GM20000 (cell line): Measurements from ENCODE around the gene KRTDAP.

ENCODE experiments used
- DNase-seq: peaks from one replicate; pipeline ENCODE4 v3.0.0; 2012; ENCODE audit warnings: low spot score
- TF ChIP-seq, protein P1 (sequence below): IDR thresholded peaks from 2 replicates; pipeline ENCODE4 v1.5.1; 2012; ENCODE audit warnings: mild to moderate bottlenecking, control low read depth; ENCODE audit errors: extremely low read depth, missing control alignments

The KRTDAP gene

DNA sequence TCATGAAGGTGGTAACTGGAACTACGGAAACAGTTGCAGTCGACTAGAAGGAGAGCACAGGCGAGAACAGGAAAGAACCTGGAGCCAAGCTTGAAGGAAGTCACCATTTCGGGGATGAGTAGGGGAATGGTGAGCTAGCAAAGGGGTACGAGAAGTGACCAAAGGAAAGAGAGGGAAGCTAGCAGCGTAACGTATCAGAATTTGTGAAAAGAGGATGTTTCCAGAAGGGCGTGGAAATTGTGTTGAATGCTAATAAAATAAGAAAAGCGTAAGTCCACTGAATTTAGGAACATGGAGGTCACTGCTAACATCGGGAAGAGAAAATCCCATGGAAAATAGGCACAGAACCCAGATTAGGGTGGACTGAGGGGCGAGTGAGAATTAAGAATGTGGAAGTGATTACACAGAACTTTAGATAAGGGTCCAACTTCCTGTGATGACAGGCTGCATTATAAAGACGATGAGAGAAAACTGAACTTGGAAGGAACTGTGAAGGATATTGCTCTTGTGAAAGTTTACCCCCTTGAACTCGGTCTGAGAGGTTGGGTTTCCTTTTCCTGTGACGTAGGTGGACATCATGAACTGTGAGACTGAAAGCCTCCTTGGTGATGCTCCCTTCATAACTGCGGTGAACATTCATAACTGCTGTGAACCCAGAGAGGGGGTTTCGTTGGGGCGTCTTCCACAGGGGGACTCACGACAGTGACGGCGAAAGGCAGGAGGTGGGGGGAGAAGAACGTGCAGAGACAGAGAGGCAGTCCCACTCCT, 44.3 kb downstream of the KRTDAP start:
- TF ChIP-seq, protein P1, sequence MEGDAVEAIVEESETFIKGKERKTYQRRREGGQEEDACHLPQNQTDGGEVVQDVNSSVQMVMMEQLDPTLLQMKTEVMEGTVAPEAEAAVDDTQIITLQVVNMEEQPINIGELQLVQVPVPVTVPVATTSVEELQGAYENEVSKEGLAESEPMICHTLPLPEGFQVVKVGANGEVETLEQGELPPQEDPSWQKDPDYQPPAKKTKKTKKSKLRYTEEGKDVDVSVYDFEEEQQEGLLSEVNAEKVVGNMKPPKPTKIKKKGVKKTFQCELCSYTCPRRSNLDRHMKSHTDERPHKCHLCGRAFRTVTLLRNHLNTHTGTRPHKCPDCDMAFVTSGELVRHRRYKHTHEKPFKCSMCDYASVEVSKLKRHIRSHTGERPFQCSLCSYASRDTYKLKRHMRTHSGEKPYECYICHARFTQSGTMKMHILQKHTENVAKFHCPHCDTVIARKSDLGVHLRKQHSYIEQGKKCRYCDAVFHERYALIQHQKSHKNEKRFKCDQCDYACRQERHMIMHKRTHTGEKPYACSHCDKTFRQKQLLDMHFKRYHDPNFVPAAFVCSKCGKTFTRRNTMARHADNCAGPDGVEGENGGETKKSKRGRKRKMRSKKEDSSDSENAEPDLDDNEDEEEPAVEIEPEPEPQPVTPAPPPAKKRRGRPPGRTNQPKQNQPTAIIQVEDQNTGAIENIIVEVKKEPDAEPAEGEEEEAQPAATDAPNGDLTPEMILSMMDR, result no peak
- DNase-seq, result peak; percentile 61

DNA sequence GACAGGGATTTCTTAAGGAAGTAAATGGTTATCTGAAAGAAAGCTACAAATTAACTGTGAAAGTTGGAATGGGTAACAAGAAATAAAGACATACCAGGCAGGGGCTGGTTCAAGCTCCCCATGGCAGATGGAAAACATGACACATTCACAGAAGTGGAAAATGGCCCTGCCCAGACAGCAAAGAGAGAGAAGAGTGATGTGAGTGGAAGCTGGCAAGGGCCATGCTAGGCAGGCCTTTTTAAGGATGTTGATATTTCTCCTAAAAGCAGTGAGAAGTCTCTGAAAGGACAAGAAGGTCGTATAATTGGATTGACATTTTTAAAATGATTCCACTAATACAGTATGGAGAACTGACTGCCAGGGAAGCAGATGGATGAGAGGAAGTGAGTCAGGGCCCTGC, 45.5 kb downstream of the KRTDAP start:
- TF ChIP-seq, protein P1, result no peak
- DNase-seq, result no peak

DNA sequence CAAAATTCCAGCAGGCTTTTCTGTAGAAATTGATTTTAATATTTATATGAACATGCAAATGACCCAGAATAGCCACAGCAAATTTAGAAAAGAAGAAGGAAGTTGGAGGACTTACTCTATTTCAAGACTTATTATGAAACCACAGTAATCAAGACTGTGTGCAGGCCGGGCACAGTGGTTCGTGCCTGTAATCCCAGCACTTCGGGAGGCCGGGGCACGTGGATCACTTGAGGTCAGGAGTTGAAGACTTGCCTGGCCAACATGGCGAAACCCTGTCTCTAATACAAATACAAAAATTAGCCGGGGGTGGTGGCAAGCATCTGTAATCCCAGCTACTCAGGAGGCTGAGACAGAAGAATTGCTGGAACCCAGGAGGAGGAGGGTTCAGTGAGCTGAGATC, 48.2 kb downstream of the KRTDAP start:
- DNase-seq, result no peak
- TF ChIP-seq, protein P1, result no peak

DNA sequence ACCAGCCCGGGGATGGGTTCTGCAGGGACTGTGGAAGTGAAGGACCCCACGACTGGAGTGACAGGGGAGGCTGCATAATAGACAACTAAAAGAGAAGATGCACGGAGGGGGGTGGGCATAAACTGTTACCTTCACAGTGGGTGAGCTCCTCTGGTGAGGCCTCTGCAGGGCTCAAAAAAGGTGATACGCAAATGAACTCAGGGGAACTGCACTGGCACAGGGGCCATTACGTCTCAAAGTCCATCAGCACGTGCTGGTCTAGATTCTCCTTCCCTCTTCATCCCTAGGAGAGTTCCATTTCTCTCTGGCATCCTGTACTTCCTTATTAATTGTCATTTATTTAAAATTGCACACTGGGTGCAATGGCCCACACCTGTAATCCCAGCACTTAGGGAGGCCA, 50.3 kb downstream of the KRTDAP start:
- TF ChIP-seq, protein P1, result no peak
- DNase-seq, result no peak

DNA sequence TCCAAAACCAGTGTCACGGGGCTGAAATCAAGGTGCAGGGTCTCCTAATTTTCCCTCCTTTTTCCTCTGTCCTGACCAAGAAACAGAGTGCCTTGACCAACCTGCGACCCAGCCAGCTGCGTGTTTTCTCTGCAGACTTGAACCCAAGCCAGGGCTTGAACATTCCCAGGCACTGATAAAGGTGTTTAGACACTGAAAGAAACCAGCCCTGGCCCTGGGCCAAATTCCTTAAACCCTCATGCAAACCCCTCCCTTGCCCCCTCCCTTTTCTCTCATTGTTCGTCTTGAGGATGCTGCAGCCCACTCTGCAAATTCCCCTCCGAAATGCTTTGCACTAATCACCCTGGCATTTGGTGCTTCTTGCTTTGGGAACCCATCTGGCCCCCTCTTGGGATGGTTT, 51.7 kb downstream of the KRTDAP start:
- DNase-seq, result no peak
- TF ChIP-seq, protein P1, result no peak

DNA sequence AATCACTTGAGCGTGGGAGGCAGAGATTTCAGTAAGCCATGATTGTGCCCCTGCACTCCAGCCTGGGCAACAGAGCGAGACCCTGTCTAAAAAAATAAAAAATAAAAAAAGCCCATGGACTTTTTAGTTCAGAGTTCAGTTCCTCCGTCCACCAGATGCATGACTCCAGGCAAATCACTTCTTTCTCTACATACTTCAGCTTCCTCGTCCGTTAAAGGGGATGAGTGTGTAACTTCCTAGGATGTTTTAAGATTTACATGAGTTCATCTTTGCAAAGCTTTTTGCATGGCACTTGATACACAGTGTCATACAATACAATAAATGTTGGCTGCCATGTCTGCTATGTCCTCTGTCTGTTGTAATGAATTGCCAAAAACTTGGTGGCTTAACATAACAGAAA, 52.2 kb downstream of the KRTDAP start:
- TF ChIP-seq, protein P1, result no peak
- DNase-seq, result no peak

DNA sequence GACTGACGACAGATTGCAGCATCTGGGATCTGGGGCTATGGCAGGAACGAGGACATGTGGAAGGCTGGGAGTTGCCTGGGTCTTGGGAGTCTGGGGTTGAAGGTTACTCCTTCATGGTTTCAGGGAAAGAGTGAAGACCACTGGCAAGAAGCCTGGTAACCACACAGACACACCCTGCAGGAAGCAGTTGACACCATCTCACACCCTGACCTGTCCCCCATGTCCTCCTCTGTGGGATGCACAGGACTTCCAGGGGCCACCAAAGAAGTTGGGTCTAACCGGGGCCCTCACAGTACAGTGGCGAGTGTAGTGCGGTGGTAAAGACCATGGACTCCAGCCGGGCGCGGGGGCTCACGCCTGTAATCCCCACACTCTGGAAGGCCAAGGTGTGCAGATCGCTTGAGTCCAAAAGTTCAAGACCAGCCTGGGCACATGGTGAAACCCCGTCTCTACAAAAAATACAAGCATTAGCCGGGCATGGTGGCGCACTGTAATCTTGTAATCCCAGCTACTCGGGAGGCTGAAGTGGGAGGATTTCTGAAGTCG, 52.8 kb downstream of the KRTDAP start:
- TF ChIP-seq, protein P1, result no peak
- no peak for DNase-seq
